ENCODE measurements around the gene GALNT10.

GALNT10 gene

GRCh38 chr5:154203798-154204578, 13.5 kb downstream of the GALNT10 start:
- no peak for DNase-seq (ENCODE audit: low read depth)

GRCh38 chr5:154205441-154206117, 15.0 kb downstream of the GALNT10 start:
- no peak for DNase-seq (ENCODE audit: low read depth)

- DNase-seq (ENCODE audit: low read depth), result no peak
Observed at GRCh38 chr5:154206311-154206710, 15.8 kb downstream of the GALNT10 start.

- no peak for DNase-seq (ENCODE audit: low read depth)
Observed at GRCh38 chr5:154207204-154207603, 16.7 kb downstream of the GALNT10 start.

- no peak for DNase-seq (ENCODE audit: low read depth)
Observed at GRCh38 chr5:154209591-154210081, 19.1 kb downstream of the GALNT10 start.

- DNase-seq (ENCODE audit: low read depth), result no peak
Observed at GRCh38 chr5:154210163-154210562, 19.6 kb downstream of the GALNT10 start.

- no peak for DNase-seq (ENCODE audit: low read depth)
Observed at GRCh38 chr5:154211641-154212390, 21.3 kb downstream of the GALNT10 start.

- no peak for DNase-seq (ENCODE audit: low read depth)
Observed at GRCh38 chr5:154213592-154213991, 23.1 kb downstream of the GALNT10 start.

- no peak for DNase-seq (ENCODE audit: low read depth)
Observed at GRCh38 chr5:154214371-154215106, 24.0 kb downstream of the GALNT10 start.

- DNase-seq (ENCODE audit: low read depth), result no peak
Observed at GRCh38 chr5:154215571-154216325, 25.2 kb downstream of the GALNT10 start.

- DNase-seq (ENCODE audit: low read depth), result no peak
Observed at GRCh38 chr5:154217462-154217861, 26.9 kb downstream of the GALNT10 start.

GRCh38 chr5:154218786-154219185, 28.3 kb downstream of the GALNT10 start:
- no peak for DNase-seq (ENCODE audit: low read depth)

- DNase-seq (ENCODE audit: low read depth), result peak; percentile 73
Observed at GRCh38 chr5:154220625-154221024, 30.1 kb downstream of the GALNT10 start.

- DNase-seq (ENCODE audit: low read depth), result peak; percentile 89
Observed at GRCh38 chr5:154221371-154221896, 30.9 kb downstream of the GALNT10 start.

GRCh38 chr5:154222414-154222813, 31.9 kb downstream of the GALNT10 start:
- DNase-seq (ENCODE audit: low read depth), result no peak

GRCh38 chr5:154223320-154223719, 32.8 kb downstream of the GALNT10 start:
- no peak for DNase-seq (ENCODE audit: low read depth)

GRCh38 chr5:154227090-154227489, 36.6 kb downstream of the GALNT10 start:
- no peak for DNase-seq (ENCODE audit: low read depth)

GRCh38 chr5:154228696-154229095, 38.2 kb downstream of the GALNT10 start:
- DNase-seq (ENCODE audit: low read depth), result no peak

- DNase-seq (ENCODE audit: low read depth), result no peak
Observed at GRCh38 chr5:154230526-154230925, 40.0 kb downstream of the GALNT10 start.

- no peak for DNase-seq (ENCODE audit: low read depth)
Observed at GRCh38 chr5:154234551-154234950, 44.0 kb downstream of the GALNT10 start.

GRCh38 chr5:154236011-154236410, 45.5 kb downstream of the GALNT10 start:
- no peak for DNase-seq (ENCODE audit: low read depth)

Measured in non-pigmented ciliary epithelial cell (primary cell).